Left kidney (tissue), 1 donor: ENCODE data around the gene APBB3. TPM values are rescaled to one million over a fixed set of nuclear protein-coding genes. Genes with fewer than 3 reads are reported as not detected.

Experiments used
- polyA plus RNA-seq: library from polyadenylated mRNA; unstranded; fragments of 120-200 nt; gene quantifications from one replicate; pipeline ENCODE4 v1.2.1, GENCODE V29; 2013; ENCODE audit not compliant: insufficient read length

The APBB3 gene
- polyA plus RNA-seq, 1 donor, result 58.6 TPM

Other genes with a start within 250 kb of the APBB3 start
- gene HBEGF, start 218.0 kb downstream of the APBB3 start, polyA plus RNA-seq, result 7.9 TPM
- 26.9 TPM for gene SLC4A9, start 204.4 kb downstream of the APBB3 start, polyA plus RNA-seq
- gene ANKHD1, start 162.8 kb downstream of the APBB3 start, polyA plus RNA-seq, result 162 TPM
- 10.5 TPM for gene EIF4EBP3, start 16.9 kb downstream of the APBB3 start, polyA plus RNA-seq
- 27.2 TPM for gene SRA1, start 7.1 kb downstream of the APBB3 start, polyA plus RNA-seq
- 80.1 TPM for gene SLC35A4, start 230 bp upstream of the APBB3 start, polyA plus RNA-seq
- gene CD14, start 68.6 kb upstream of the APBB3 start, polyA plus RNA-seq, result 5.6 TPM
- 19.8 TPM for gene TMCO6, start 74.9 kb upstream of the APBB3 start, polyA plus RNA-seq
- gene NDUFA2, start 83.0 kb upstream of the APBB3 start, polyA plus RNA-seq, result 69.0 TPM
- 170 TPM for gene IK, start 83.2 kb upstream of the APBB3 start, polyA plus RNA-seq
- 19.6 TPM for gene WDR55, start 100.3 kb upstream of the APBB3 start, polyA plus RNA-seq
- gene DND1, start 109.0 kb upstream of the APBB3 start, polyA plus RNA-seq, result 0.35 TPM
- gene HARS1, start 126.8 kb upstream of the APBB3 start, polyA plus RNA-seq, result 83.4 TPM
- 61.0 TPM for gene HARS2, start 126.9 kb upstream of the APBB3 start, polyA plus RNA-seq
- gene ZMAT2, start 135.8 kb upstream of the APBB3 start, polyA plus RNA-seq, result 124 TPM
- gene PCDHA1, start 221.5 kb upstream of the APBB3 start, polyA plus RNA-seq, result not detected
- 0.20 TPM for gene PCDHA2, start 230.3 kb upstream of the APBB3 start, polyA plus RNA-seq
- gene PCDHA3, start 236.5 kb upstream of the APBB3 start, polyA plus RNA-seq, result 0.47 TPM
- 1.00 TPM for gene PCDHA4, start 242.5 kb upstream of the APBB3 start, polyA plus RNA-seq